Spinal cord (tissue), 10 donors: ENCODE results near the gene CLDN19. TPM values are rescaled to one million over a fixed set of nuclear protein-coding genes. Genes with fewer than 3 reads are reported as not detected.

Source experiments
- DNase-seq, 6 donors: peaks; one replicate each; pipeline versions ENCODE4 v3.0.0 to v3.0.0-alpha.2; 2013 to 2015; ENCODE audit warnings: low spot score in 6 of 6, low read depth in 4 of 6
- H3K27ac ChIP-seq: one replicate; pipeline ENCODE4 v1.5.1; 2013; ENCODE audit warnings: low read depth, low read length, control low read depth
- H3K27me3 ChIP-seq: one replicate; pipeline ENCODE4 v1.6.1; 2013; ENCODE audit warnings: low read length; ENCODE audit not compliant: control insufficient read depth, insufficient read depth
- H3K36me3 ChIP-seq: one replicate; pipeline ENCODE4 v1.6.1; 2013; ENCODE audit warnings: low read length; ENCODE audit not compliant: control insufficient read depth, insufficient read depth
- H3K4me1 ChIP-seq: one replicate; pipeline ENCODE4 v1.6.1; 2013; ENCODE audit warnings: low read length; ENCODE audit not compliant: control insufficient read depth, insufficient read depth
- H3K4me3 ChIP-seq: one replicate; pipeline ENCODE4 v1.5.1; 2013; ENCODE audit warnings: low read depth, low read length, control low read depth
- H3K9me3 ChIP-seq: one replicate; pipeline ENCODE4 v1.6.1; 2013; ENCODE audit warnings: low read length; ENCODE audit not compliant: control insufficient read depth, insufficient read depth
- WGBS: methylation state at CpG from one replicate; pipeline ENCODE4 v1.1.5; 2013; ENCODE audit warnings: missing lambda C conversion rate; ENCODE audit not compliant: insufficient coverage; 5-methylcytosine and 5-hydroxymethylcytosine counted together
- polyA plus RNA-seq, 2 donors: library from polyadenylated mRNA; unstranded; fragments of 120-200 nt; gene quantifications; one replicate each; pipeline ENCODE4 v1.2.1, GENCODE V29; 2013; ENCODE audit not compliant: insufficient read length in 2 of 2
- total RNA-seq, 2 donors: library from RNA; depleted of rRNA in 1 of 2; stranded (reverse); fragments of 120-200 nt in 1 of 2; fragments of >200 nt in 1 of 2; gene quantifications; one replicate each; pipeline versions ENCODE4 v1.2.3 to v1.2.4, GENCODE V29; 2013 to 2014
- donor health status: healthy.

Gene CLDN19
- total and polyA plus RNA-seq, 4 donors, result 2.7 to 20.6 (median 12.5) TPM

GRCh38 chr1:42691157-42691498 lies 48.9 kb downstream of the CLDN19 start:
- H3K27ac ChIP-seq, result no peak overlapping the region
- no CpG with 5 or more reads among the region's 4 CpGs for WGBS
- peaks cover 4% of the 10 kb centered on the region for H3K4me1 ChIP-seq
- DNase-seq, result no peak
- H3K4me3 ChIP-seq, result no peak overlapping the region
- no peaks in the 10 kb centered on the region for H3K9me3 ChIP-seq
- H3K27me3 ChIP-seq, result no peaks in the 10 kb centered on the region
- no peaks in the 10 kb centered on the region for H3K36me3 ChIP-seq

- no CpG with 5 or more reads among the region's 1 CpG for WGBS
- H3K9me3 ChIP-seq, result no peaks in the 10 kb centered on the region
- peaks cover 4% of the 10 kb centered on the region for H3K4me1 ChIP-seq
- no peak overlapping the region for H3K4me3 ChIP-seq
- no peak overlapping the region for H3K27ac ChIP-seq
- no peaks in the 10 kb centered on the region for H3K27me3 ChIP-seq
- no peaks in the 10 kb centered on the region for H3K36me3 ChIP-seq
- DNase-seq, result no peak
Measured at GRCh38 chr1:42690477-42691156, 49.4 kb downstream of the CLDN19 start.

DNA sequence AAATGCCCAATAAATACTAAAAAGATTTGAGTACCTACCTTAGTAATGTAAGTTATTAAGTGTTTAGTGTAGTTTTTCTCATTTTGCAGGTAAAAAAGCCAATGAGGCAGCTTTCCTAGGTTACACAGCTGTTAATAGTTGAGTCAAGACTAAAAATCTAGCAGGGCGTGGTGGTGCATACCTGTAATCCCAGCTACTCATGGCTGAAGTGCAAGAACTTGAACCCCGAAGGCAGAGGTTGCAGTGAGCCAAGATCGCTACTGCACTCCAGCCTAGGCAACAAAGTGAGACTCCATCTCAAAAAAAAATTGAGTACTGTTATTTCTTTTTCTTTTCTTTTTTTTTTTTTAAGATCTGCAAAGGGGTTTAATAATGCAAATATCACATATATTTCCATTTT lies 50.1 kb downstream of the CLDN19 start:
- Histone ChIP-seq H3K9me3 (no peaks in the 10 kb centered on the region), H3K27ac (no peak overlapping the region), H3K4me1 (peaks cover 4% of the 10 kb centered on the region), H3K4me3 (no peak overlapping the region), H3K36me3 (no peaks in the 10 kb centered on the region), H3K27me3 (no peaks in the 10 kb centered on the region)
- WGBS, result 70% methylated on average over 2 of the region's 3 CpGs
- no peak for DNase-seq

- no CpG with 5 or more reads among the region's 4 CpGs for WGBS
- no peaks in the 10 kb centered on the region for H3K36me3 ChIP-seq
- H3K4me1 ChIP-seq, result no peaks in the 10 kb centered on the region
- no peak overlapping the region for H3K4me3 ChIP-seq
- no peak for DNase-seq
- H3K27me3 ChIP-seq, result no peaks in the 10 kb centered on the region
- H3K27ac ChIP-seq, result no peak overlapping the region
- H3K9me3 ChIP-seq, result no peaks in the 10 kb centered on the region
Measured at GRCh38 chr1:42686418-42686817, 53.6 kb downstream of the CLDN19 start.

GRCh38 chr1:42684139-42684538 lies 55.9 kb downstream of the CLDN19 start:
- Histone ChIP-seq H3K27me3 (no peaks in the 10 kb centered on the region), H3K36me3 (no peaks in the 10 kb centered on the region), H3K9me3 (no peaks in the 10 kb centered on the region), H3K27ac (no peak overlapping the region), H3K4me3 (peak overlapping the region; percentile 92), H3K4me1 (peaks cover 5% of the 10 kb centered on the region)
- DNase-seq, result peak in 3 of 6 donors; percentile 3 to 59 (median 39)
- WGBS, result 13% methylated on average over 5 of the region's 5 CpGs

Other genes with a start within 250 kb of the CLDN19 start
- 10 to 100 TPM; 28.1 to 52.3 TPM for gene PPIH, start 81.8 kb downstream of the CLDN19 start, total RNA-seq
- gene PPIH, start 81.8 kb downstream of the CLDN19 start, polyA plus RNA-seq, result 10 to 100 TPM; 45.6 to 55.6 TPM
- gene YBX1, start 57.8 kb downstream of the CLDN19 start, total RNA-seq, result 100 to 1,000 TPM; 455 to 701 TPM
- gene YBX1, start 57.8 kb downstream of the CLDN19 start, polyA plus RNA-seq, result 1,000 to 10,000 TPM; 1,395 to 1,579 TPM
- 10 to 100 TPM; 34.2 to 70.0 TPM for gene P3H1, start 26.8 kb upstream of the CLDN19 start, total RNA-seq
- 10 to 100 TPM; 31.2 to 46.5 TPM for gene P3H1, start 26.8 kb upstream of the CLDN19 start, polyA plus RNA-seq
- gene C1orf50, start 27.0 kb upstream of the CLDN19 start, total RNA-seq, result 1 to 10 TPM; 6.7 to 7.8 TPM
- 10 to 100 TPM; 10.9 to 15.2 TPM for gene C1orf50, start 27.0 kb upstream of the CLDN19 start, polyA plus RNA-seq
- gene TMEM269, start 44.8 kb upstream of the CLDN19 start, total RNA-seq, result under 1 TPM; 0.11 to 0.30 TPM
- 1 to 10 TPM; 1.3 to 1.6 TPM for gene TMEM269, start 44.8 kb upstream of the CLDN19 start, polyA plus RNA-seq
- 10 to 100 TPM; 10.7 to 14.9 TPM for gene ERMAP, start 76.9 kb upstream of the CLDN19 start, total RNA-seq
- gene ERMAP, start 76.9 kb upstream of the CLDN19 start, polyA plus RNA-seq, result 10 to 100 TPM; 10.1 to 11.0 TPM
- gene SVBP, start 77.2 kb upstream of the CLDN19 start, total RNA-seq, result 10 to 100 TPM; 33.7 to 65.3 TPM
- 10 to 100 TPM; 62.5 to 67.3 TPM for gene SVBP, start 77.2 kb upstream of the CLDN19 start, polyA plus RNA-seq
- 10 to 100 TPM in 1 of 2 donors, 1 to 10 TPM in 1; 9.0 to 15.4 TPM for gene ZNF691, start 106.4 kb upstream of the CLDN19 start, total RNA-seq
- gene ZNF691, start 106.4 kb upstream of the CLDN19 start, polyA plus RNA-seq, result 10 to 100 TPM; 13.2 to 15.9 TPM
- gene SLC2A1, start 218.6 kb upstream of the CLDN19 start, total RNA-seq, result 100 to 1,000 TPM in 1 of 2 donors, 10 to 100 TPM in 1; 74.4 to 127 TPM
- 100 to 1,000 TPM in 1 of 2 donors, 10 to 100 TPM in 1; 89.2 to 107 TPM for gene SLC2A1, start 218.6 kb upstream of the CLDN19 start, polyA plus RNA-seq